Panc1 (cell line): Measurements from ENCODE around the gene CTRB2.

Experiments
- POLR2AphosphoS5 ChIP-seq: IDR thresholded peaks from 2 replicates; pipeline ENCODE4 v1.6.1; 2012; ENCODE audit warnings: mild to moderate bottlenecking, low read depth, low read length, moderate library complexity
- SIN3A ChIP-seq: IDR thresholded peaks from 2 replicates; pipeline ENCODE4 v1.6.1; 2012; ENCODE audit warnings: low read depth, mild to moderate bottlenecking, low read length, moderate library complexity, borderline replicate concordance; ENCODE audit not compliant: insufficient read depth
- TCF7L2 ChIP-seq: IDR thresholded peaks from 2 replicates; pipeline ENCODE4 v1.6.1; 2011; ENCODE audit warnings: mild to moderate bottlenecking, low read depth, low read length, inconsistent platforms
- TF ChIP-seq, protein P1 (sequence below): fragments of 450-650 bp; IDR thresholded peaks from 2 replicates; pipeline ENCODE4 v1.5.1; 2017; ENCODE audit warnings: mild to moderate bottlenecking
- TF ChIP-seq, protein P2 (sequence below), 2 experiments: IDR thresholded peaks; 2 replicates each; pipeline ENCODE4 v1.6.1; 2011 to 2012; ENCODE audit warnings: low read depth in 2 of 2, control low read depth in 1 of 2, low read length in 1 of 2, mild to moderate bottlenecking in 1 of 2, moderate library complexity in 1 of 2; ENCODE audit not compliant: insufficient read depth in 1 of 2

DNA sequence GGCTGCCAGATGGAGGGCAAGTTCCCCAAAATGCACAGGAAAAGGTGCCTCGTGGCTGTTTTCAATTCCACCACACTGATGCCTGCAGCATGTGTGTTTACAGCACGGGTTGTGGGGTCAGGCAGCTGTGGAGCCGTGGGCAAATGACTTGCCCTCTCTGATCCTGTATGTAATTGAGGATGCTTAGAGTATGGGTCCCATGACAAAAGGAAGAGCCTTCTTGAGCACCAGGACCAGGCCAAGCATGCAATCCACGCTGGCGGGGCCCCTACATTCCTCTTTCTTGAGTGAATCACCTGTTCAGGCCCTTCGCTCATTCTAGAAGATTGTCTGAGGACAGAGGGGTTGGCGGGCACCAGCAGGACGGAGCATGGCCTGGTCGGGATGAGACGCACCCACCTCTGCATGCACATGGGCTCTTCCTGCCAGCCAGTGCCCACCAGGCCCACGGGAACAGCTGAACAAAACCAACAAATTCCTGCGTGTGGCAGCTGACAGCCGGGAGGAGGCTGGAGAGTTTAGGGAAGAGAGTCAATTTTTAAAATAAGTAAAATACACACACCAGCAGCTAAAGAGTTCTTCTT lies 1.4 kb upstream of the CTRB2 start:
- TF ChIP-seq, protein P1, sequence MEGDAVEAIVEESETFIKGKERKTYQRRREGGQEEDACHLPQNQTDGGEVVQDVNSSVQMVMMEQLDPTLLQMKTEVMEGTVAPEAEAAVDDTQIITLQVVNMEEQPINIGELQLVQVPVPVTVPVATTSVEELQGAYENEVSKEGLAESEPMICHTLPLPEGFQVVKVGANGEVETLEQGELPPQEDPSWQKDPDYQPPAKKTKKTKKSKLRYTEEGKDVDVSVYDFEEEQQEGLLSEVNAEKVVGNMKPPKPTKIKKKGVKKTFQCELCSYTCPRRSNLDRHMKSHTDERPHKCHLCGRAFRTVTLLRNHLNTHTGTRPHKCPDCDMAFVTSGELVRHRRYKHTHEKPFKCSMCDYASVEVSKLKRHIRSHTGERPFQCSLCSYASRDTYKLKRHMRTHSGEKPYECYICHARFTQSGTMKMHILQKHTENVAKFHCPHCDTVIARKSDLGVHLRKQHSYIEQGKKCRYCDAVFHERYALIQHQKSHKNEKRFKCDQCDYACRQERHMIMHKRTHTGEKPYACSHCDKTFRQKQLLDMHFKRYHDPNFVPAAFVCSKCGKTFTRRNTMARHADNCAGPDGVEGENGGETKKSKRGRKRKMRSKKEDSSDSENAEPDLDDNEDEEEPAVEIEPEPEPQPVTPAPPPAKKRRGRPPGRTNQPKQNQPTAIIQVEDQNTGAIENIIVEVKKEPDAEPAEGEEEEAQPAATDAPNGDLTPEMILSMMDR, result no peak
- TF ChIP-seq, protein P2, sequence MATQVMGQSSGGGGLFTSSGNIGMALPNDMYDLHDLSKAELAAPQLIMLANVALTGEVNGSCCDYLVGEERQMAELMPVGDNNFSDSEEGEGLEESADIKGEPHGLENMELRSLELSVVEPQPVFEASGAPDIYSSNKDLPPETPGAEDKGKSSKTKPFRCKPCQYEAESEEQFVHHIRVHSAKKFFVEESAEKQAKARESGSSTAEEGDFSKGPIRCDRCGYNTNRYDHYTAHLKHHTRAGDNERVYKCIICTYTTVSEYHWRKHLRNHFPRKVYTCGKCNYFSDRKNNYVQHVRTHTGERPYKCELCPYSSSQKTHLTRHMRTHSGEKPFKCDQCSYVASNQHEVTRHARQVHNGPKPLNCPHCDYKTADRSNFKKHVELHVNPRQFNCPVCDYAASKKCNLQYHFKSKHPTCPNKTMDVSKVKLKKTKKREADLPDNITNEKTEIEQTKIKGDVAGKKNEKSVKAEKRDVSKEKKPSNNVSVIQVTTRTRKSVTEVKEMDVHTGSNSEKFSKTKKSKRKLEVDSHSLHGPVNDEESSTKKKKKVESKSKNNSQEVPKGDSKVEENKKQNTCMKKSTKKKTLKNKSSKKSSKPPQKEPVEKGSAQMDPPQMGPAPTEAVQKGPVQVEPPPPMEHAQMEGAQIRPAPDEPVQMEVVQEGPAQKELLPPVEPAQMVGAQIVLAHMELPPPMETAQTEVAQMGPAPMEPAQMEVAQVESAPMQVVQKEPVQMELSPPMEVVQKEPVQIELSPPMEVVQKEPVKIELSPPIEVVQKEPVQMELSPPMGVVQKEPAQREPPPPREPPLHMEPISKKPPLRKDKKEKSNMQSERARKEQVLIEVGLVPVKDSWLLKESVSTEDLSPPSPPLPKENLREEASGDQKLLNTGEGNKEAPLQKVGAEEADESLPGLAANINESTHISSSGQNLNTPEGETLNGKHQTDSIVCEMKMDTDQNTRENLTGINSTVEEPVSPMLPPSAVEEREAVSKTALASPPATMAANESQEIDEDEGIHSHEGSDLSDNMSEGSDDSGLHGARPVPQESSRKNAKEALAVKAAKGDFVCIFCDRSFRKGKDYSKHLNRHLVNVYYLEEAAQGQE (IDR thresholded peaks at IDR 0.05; ENCODE audit: insufficient read depth in 1 of 2, low read depth in 2 of 2, low read length in 1 of 2), result no peak
- TF ChIP-seq TCF7L2 (no peak), POLR2AphosphoS5 (no peak), SIN3A (no peak)
